Osteoblast (primary cell): Measurements from ENCODE around the gene TIAL1. TPM values are rescaled to one million over a fixed set of nuclear protein-coding genes. Genes with fewer than 3 reads are reported as not detected.

Experiments
- DNase-seq: peaks from one replicate; pipeline ENCODE4 v3.0.0; 2011; ENCODE audit warnings: low spot score, mixed read lengths; ENCODE audit not compliant: insufficient read length; ENCODE audit errors: missing footprints
- H2AFZ ChIP-seq: 2 replicates; pipeline ENCODE4 v1.6.0; 2011; ENCODE audit warnings: mild to moderate bottlenecking, low read length
- H3K27ac ChIP-seq: 2 replicates; pipeline ENCODE4 v1.5.1; 2011; ENCODE audit warnings: mild to moderate bottlenecking, low read depth, low read length, moderate library complexity
- H3K27me3 ChIP-seq: 2 replicates; pipeline ENCODE4 v1.6.0; 2012; ENCODE audit warnings: mild to moderate bottlenecking, control low read depth, inconsistent platforms, low read length, moderate library complexity; ENCODE audit not compliant: insufficient read depth
- H3K36me3 ChIP-seq: 2 replicates; pipeline ENCODE4 v1.5.1; 2011; ENCODE audit warnings: mild to moderate bottlenecking, low read length, control low read depth, moderate library complexity; ENCODE audit not compliant: insufficient read depth
- H3K4me1 ChIP-seq: 2 replicates; pipeline ENCODE4 v1.5.1; 2011; ENCODE audit warnings: mild to moderate bottlenecking, low read length, control low read depth, moderate library complexity; ENCODE audit not compliant: insufficient read depth
- H3K4me2 ChIP-seq: 2 replicates; pipeline ENCODE4 v1.6.0; 2011; ENCODE audit warnings: mild to moderate bottlenecking, low read length; ENCODE audit not compliant: insufficient read depth
- H3K4me3 ChIP-seq: fragments of 200-600 bp; sonication (generic); 3 replicates; pipeline ENCODE4 v1.5.1; 2012; ENCODE audit warnings: mild to moderate bottlenecking, low read length, inconsistent platforms; ENCODE audit not compliant: insufficient read depth
- H3K79me2 ChIP-seq: 2 replicates; pipeline ENCODE4 v1.6.0; 2012; ENCODE audit warnings: mild to moderate bottlenecking, low read length, control low read depth, inconsistent platforms; ENCODE audit not compliant: insufficient read depth
- H3K9me3 ChIP-seq: 2 replicates; pipeline ENCODE4 v1.5.1; 2011; ENCODE audit warnings: low read depth, low read length, control low read depth
- H4K20me1 ChIP-seq: 2 replicates; pipeline ENCODE4 v1.6.0; 2012; ENCODE audit warnings: mild to moderate bottlenecking, low read length, control low read depth; ENCODE audit not compliant: insufficient read depth
- CTCF ChIP-seq: IDR thresholded peaks from 2 replicates; pipeline ENCODE4 v1.5.1; 2011; ENCODE audit warnings: mild to moderate bottlenecking, low read depth, low read length, moderate library complexity; ENCODE audit errors: extremely low read depth
- total RNA-seq: library from RNA; depleted of rRNA; stranded (reverse); fragments of >200 nt; gene quantifications from 2 replicates; pipeline ENCODE4 v1.2.3, GENCODE V29; 2012

Gene TIAL1
- total RNA-seq, 1 donor: 53.6 TPM

GRCh38 chr10:119555178-119555784 is 41.5 kb downstream of the TIAL1 start:
- no peak overlapping the region for H2AFZ ChIP-seq
- no peaks in the 10 kb centered on the region for H3K9me3 ChIP-seq
- no peak overlapping the region for H3K4me2 ChIP-seq
- H3K4me1 ChIP-seq: no peaks in the 10 kb centered on the region
- no peak overlapping the region for H3K27ac ChIP-seq
- H4K20me1 ChIP-seq: no peaks in the 10 kb centered on the region
- peaks cover 10% of the 10 kb centered on the region for H3K27me3 ChIP-seq
- no peaks in the 10 kb centered on the region for H3K79me2 ChIP-seq
- DNase-seq: no peak
- no peak overlapping the region for H3K4me3 ChIP-seq
- no peaks in the 10 kb centered on the region for H3K36me3 ChIP-seq
- no peak for TF ChIP-seq CTCF

GRCh38 chr10:119550827-119551226 is 45.9 kb downstream of the TIAL1 start:
- Histone ChIP-seq H3K36me3 (no peaks in the 10 kb centered on the region), H3K9me3 (no peaks in the 10 kb centered on the region), H3K4me3 (no peak overlapping the region), H3K79me2 (no peaks in the 10 kb centered on the region), H3K27me3 (peaks cover 27% of the 10 kb centered on the region), H2AFZ (no peak overlapping the region), H4K20me1 (no peaks in the 10 kb centered on the region), H3K4me2 (no peak overlapping the region), H3K4me1 (no peaks in the 10 kb centered on the region), H3K27ac (no peak overlapping the region)
- TF ChIP-seq CTCF: no peak
- no peak for DNase-seq

GRCh38 chr10:119549247-119549999 is 47.3 kb downstream of the TIAL1 start:
- Histone ChIP-seq H3K36me3 (no peaks in the 10 kb centered on the region), H3K4me2 (no peak overlapping the region), H3K4me1 (peaks cover under 1% of the 10 kb centered on the region), H3K27me3 (peaks cover 27% of the 10 kb centered on the region), H3K27ac (no peak overlapping the region), H3K79me2 (no peaks in the 10 kb centered on the region), H3K9me3 (no peaks in the 10 kb centered on the region), H2AFZ (no peak overlapping the region), H4K20me1 (no peaks in the 10 kb centered on the region), H3K4me3 (no peak overlapping the region)
- no peak for TF ChIP-seq CTCF
- DNase-seq: no peak

- H3K4me3 ChIP-seq: no peak overlapping the region
- DNase-seq: no peak
- TF ChIP-seq CTCF: no peak
- H3K9me3 ChIP-seq: no peaks in the 10 kb centered on the region
- peaks cover 15% of the 10 kb centered on the region for H3K4me1 ChIP-seq
- no peak overlapping the region for H2AFZ ChIP-seq
- peaks cover 21% of the 10 kb centered on the region for H3K27me3 ChIP-seq
- no peak overlapping the region for H3K27ac ChIP-seq
- no peak overlapping the region for H3K4me2 ChIP-seq
- H4K20me1 ChIP-seq: peaks cover 8% of the 10 kb centered on the region
- no peaks in the 10 kb centered on the region for H3K36me3 ChIP-seq
- peaks cover 10% of the 10 kb centered on the region for H3K79me2 ChIP-seq
Measured at GRCh38 chr10:119546009-119546408, 50.8 kb downstream of the TIAL1 start.
